Stromal cell of bone marrow (primary cell): ENCODE results near the gene HPRT1.
"Not testable (repeated sequence)": the region's sequence is repeated elsewhere in the genome, so short reads cannot be mapped to it uniquely, and the experiment has no call there.

Experiments used
- DNase-seq: peaks from one replicate; pipeline ENCODE4 v3.0.0-alpha.2; 2012; ENCODE audit warnings: low read depth

HPRT1 gene

GRCh38 chrX:134460005-134460861 is at the start of gene HPRT1:
Gene HPRT1 (plus strand): TSS chrX:134460165. CDS start chrX:134460312, 147 bp downstream.
- DNase-seq: peak; percentile 45

- DNase-seq: no peak
Observed at GRCh38 chrX:134416087-134416486, 43.9 kb upstream of the HPRT1 start.

- DNase-seq: no peak
Observed at GRCh38 chrX:134418317-134419113, 41.5 kb upstream of the HPRT1 start.

- DNase-seq: no peak
Observed at GRCh38 chrX:134419784-134420183, 40.2 kb upstream of the HPRT1 start.

GRCh38 chrX:134423606-134424005 is 36.4 kb upstream of the HPRT1 start:
- DNase-seq: peak; percentile 9

GRCh38 chrX:134426281-134426680 is 33.7 kb upstream of the HPRT1 start:
- no peak for DNase-seq

- DNase-seq: peak; percentile 13
Observed at GRCh38 chrX:134431894-134432293, 28.1 kb upstream of the HPRT1 start.

- DNase-seq: no peak
Observed at GRCh38 chrX:134435894-134436293, 24.1 kb upstream of the HPRT1 start.

GRCh38 chrX:134443020-134443419 is 16.9 kb upstream of the HPRT1 start:
- DNase-seq: no peak

GRCh38 chrX:134443461-134443860 is 16.5 kb upstream of the HPRT1 start:
- no peak for DNase-seq

- DNase-seq: no peak
Observed at GRCh38 chrX:134444681-134445080, 15.3 kb upstream of the HPRT1 start.

- DNase-seq: no peak
Observed at GRCh38 chrX:134452596-134452995, 7.4 kb upstream of the HPRT1 start.

GRCh38 chrX:134453631-134454030 is 6.3 kb upstream of the HPRT1 start:
- no peak for DNase-seq

GRCh38 chrX:134454506-134454905 is 5.5 kb upstream of the HPRT1 start:
- no peak for DNase-seq

- DNase-seq: no peak
Observed at GRCh38 chrX:134457708-134458107, 2.3 kb upstream of the HPRT1 start.

GRCh38 chrX:134459683-134460004 is 321 bp upstream of the HPRT1 start:
- no peak for DNase-seq

GRCh38 chrX:134460862-134461220 is 876 bp downstream of the HPRT1 start:
- no peak for DNase-seq

- DNase-seq: no peak
Observed at GRCh38 chrX:134461437-134461836, 1.5 kb downstream of the HPRT1 start.

- no peak for DNase-seq
Observed at GRCh38 chrX:134462927-134463326, 3.0 kb downstream of the HPRT1 start.

GRCh38 chrX:134464453-134464852 is 4.5 kb downstream of the HPRT1 start:
- not testable (repeated sequence) for DNase-seq

GRCh38 chrX:134469486-134469885 is 9.5 kb downstream of the HPRT1 start:
- peak; percentile 23 for DNase-seq

GRCh38 chrX:134470013-134470412 is 10.0 kb downstream of the HPRT1 start:
- no peak for DNase-seq

- no peak for DNase-seq
Observed at GRCh38 chrX:134472041-134472440, 12.1 kb downstream of the HPRT1 start.
